ENCODE data around the gene DBF4B.

DBF4B gene

DNA sequence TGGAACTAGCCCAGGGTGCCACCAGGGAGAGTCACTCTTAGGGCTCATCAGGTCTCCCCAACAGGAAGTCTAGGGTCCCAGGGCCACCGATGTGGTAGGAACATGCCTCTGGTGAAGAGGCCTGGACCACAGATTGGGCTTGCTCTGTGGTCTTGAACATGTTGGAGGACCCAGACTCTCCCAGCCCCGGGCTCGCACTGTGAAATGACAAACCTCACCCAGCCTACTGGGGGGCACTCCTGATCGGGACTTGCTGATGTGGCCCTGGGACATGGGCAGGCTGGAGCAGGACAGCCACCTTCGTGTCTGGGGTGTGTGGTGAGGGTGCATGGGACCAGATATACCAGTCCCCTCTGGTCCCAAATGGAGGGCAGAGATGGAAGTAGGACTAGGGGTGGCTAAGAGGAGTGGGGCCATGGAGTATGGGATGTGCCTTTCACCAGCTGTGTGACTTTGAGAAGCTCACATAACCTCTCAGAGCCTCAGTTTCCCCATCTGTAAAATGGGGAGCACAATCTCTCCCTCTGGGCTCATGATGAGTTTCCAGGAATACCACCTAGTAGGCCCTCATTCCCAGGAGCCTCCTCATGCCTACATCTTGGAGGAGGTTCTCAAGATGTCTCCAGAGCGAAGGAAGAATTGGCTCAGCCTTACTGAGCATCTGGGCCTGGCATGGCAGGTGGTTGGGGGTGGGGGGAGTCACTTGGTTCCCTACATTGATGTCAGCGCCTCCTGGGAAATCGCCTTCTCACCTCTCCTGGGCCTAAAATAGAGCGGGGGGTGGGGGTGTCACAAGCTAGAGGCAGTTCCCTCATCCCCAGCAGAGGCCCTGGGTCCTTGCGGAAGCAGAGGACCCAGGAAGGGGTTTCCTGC is 48.8 kb downstream of the DBF4B start:
- no peak overlapping the region for H3K4me3 ChIP-seq (ENCODE audit: low read depth, low read length)
- TF ChIP-seq CTCF (IDR thresholded peaks at IDR 0.05; ENCODE audit: borderline replicate concordance, insufficient read depth, low read depth, low read length), result no peak

GRCh38 chr17:44757918-44758413 is 49.5 kb downstream of the DBF4B start:
- no peak for TF ChIP-seq CTCF (IDR thresholded peaks at IDR 0.05; ENCODE audit: borderline replicate concordance, insufficient read depth, low read depth, low read length)
- no peak overlapping the region for H3K4me3 ChIP-seq (ENCODE audit: low read depth, low read length)

DNA sequence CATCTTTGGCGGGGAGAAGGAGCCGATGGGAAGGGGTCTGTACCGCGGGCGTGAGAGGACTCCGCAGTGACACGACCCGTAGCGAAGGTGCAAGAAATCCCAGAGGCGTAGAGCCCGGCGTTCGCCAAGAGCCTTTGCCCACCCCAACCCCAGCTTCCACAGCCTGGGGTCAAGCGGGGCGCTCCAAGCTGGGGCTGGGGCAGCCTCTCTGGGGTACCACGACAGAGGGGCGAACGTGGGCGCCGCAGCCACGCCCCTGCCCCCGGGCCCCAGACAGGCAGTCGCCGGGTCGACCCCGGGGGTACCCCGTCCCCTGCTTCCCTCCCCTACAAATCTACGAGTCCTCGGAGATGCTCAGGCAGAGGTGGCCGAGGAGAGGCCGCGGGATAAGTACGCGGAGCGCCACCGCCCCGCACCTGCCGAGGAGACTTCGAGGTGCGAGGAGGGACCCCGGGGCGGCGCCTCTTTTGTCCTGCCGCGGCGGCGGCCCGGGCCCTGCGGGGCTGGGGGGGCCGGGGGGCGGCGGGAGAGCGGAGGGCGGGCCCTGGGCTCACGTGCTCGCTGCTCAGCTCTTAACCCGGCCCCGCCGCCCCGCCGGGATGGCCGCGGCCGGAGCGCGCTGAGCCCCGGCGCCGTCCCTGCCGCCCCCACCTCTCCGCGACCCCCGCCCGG is 50.1 kb downstream of the DBF4B start, which contains the start of gene ADAM11:
Gene ADAM11, plus strand, starts transcription at position 575 of the 672 bp plus-strand sequence. CDS start 212 bp downstream, outside the sequence.
- TF ChIP-seq CTCF (IDR thresholded peaks at IDR 0.05; ENCODE audit: borderline replicate concordance, insufficient read depth, low read depth, low read length), result no peak
- no peak within 1 kb of the TSS for H3K4me3 ChIP-seq (ENCODE audit: low read depth, low read length)

DNA sequence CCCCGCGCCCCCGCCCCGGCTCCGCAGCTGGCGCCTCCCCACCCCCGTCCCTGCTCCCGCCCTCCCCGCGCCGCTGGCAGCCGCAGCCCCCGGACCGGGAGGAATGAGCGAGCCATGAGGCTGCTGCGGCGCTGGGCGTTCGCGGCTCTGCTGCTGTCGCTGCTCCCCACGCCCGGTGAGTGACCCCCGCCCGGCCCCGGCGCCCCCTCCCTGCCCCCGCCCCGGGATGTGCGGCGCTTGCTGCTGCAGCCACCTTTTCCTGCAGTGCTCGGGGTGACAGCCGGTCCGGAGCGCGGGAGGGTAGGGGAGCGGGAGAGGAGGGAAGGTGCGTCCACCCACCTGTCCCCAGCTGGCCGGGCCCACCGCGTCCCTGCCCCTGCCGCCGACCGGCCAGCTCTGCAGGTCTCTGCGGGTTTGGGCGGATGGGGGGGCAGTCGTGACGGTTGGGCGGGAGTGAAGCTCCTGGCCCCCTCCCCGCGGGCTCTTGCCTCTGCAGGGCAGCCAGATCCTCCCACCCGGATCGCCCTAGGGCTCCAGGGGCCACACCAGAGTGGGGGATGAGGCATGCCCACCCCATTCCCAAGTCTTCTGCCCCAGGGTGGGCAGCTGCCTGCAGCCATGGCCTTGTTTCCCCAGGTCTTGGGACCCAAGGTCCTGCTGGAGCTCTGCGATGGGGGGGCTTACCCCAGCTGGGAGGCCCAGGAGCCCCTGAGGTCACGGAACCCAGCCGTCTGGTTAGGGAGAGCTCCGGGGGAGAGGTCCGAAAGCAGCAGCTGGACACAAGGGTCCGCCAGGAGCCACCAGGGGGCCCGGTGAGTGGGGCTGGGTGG is 50.8 kb downstream of the DBF4B start:
- no peak overlapping the region for H3K4me3 ChIP-seq (ENCODE audit: low read depth, low read length)
- no peak for TF ChIP-seq CTCF (IDR thresholded peaks at IDR 0.05; ENCODE audit: borderline replicate concordance, insufficient read depth, low read depth, low read length)

DNA sequence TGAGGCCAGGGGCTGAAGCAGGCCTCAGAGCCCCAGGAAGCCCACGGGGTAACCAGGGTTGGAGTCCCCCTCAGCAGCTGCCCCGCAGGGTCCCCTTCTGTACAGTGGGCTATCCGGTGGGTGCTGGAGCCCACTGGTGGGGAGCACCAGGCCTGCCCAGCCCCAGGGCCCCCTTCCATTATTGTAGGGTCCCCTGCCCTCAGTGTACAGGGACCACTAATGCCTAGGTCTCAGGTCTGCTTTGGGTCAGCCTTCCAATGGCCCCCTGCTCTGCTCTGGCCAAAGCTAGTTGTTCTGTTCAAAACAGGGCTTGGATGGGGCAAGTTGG is 51.4 kb downstream of the DBF4B start:
- no peak overlapping the region for H3K4me3 ChIP-seq (ENCODE audit: low read depth, low read length)

More for the DNA sequence above, 51.4 kb downstream of the DBF4B start:
- no peak for TF ChIP-seq CTCF (IDR thresholded peaks at IDR 0.05; ENCODE audit: borderline replicate concordance, insufficient read depth, low read depth, low read length)
